HEK293T (cell line): ENCODE results near the gene RPP38.

Experiments
- CTBP1 ChIP-seq: fragments of 450-650 bp; IDR thresholded peaks from 2 replicates; pipeline ENCODE4 v1.6.1; 2016; ENCODE audit warnings: borderline replicate concordance
- FOXA1 ChIP-seq: fragments of 450-650 bp; IDR thresholded peaks from 2 replicates; pipeline ENCODE4 v1.6.1; 2016; ENCODE audit warnings: mild to moderate bottlenecking
- FOXK2 ChIP-seq: fragments of 450-650 bp; IDR thresholded peaks from 2 replicates; pipeline ENCODE4 v1.6.1; 2016; ENCODE audit warnings: mild to moderate bottlenecking
- FOXM1 ChIP-seq: fragments of 450-650 bp; IDR thresholded peaks from 2 replicates; pipeline ENCODE4 v1.6.1; 2017; ENCODE audit warnings: mild to moderate bottlenecking, borderline replicate concordance
- HDGF ChIP-seq: fragments of 450-650 bp; IDR thresholded peaks from 2 replicates; pipeline ENCODE4 v1.6.1; 2017; ENCODE audit warnings: antibody characterized with exemption, borderline replicate concordance
- L3MBTL2 ChIP-seq: fragments of 450-650 bp; conservative IDR thresholded peaks from 2 replicates; pipeline ENCODE4 v1.6.1; 2016; ENCODE audit warnings: mild to moderate bottlenecking
- LEF1 ChIP-seq: fragments of 450-650 bp; IDR thresholded peaks from 2 replicates; pipeline ENCODE4 v1.6.1; 2017; ENCODE audit warnings: mild to moderate bottlenecking, borderline replicate concordance
- NFRKB ChIP-seq: fragments of 450-650 bp; IDR thresholded peaks from 2 replicates; pipeline ENCODE4 v1.6.1; 2016; ENCODE audit warnings: mild to moderate bottlenecking, moderate library complexity
- SP1 ChIP-seq: fragments of 450-650 bp; IDR thresholded peaks from 2 replicates; pipeline ENCODE4 v1.6.1; 2017
- SUZ12 ChIP-seq: fragments of 450-650 bp; IDR thresholded peaks from 2 replicates; pipeline ENCODE4 v1.6.1; 2016; ENCODE audit warnings: mild to moderate bottlenecking
- TARDBP ChIP-seq: fragments of 450-650 bp; IDR thresholded peaks from 2 replicates; pipeline ENCODE4 v1.6.1; 2016
- ZNF384 ChIP-seq: fragments of 450-650 bp; IDR thresholded peaks from 2 replicates; pipeline ENCODE4 v1.6.1; 2016

DNA sequence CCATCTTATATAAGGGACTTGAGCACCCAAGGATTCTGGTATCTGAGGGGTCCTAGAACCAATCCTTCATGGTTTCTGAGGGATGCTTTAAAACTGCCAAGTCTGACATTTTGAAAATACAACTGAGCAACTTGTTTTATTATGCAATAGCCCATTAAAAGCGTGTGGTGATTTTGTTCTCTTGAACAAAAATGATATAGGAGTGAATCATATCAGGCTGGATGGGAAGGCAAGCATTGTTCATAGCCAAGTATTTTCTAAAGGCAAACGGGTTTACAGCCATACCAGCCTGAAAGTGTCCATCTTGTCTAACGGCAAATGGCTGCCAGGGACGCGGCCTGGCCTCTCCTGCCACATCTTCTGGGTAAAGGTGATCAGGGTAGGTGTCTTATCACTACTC lies 23.4 kb downstream of the RPP38 start:
- TF ChIP-seq SP1: no peak
- TF ChIP-seq FOXA1: no peak
- no peak for TF ChIP-seq SUZ12
- TF ChIP-seq NFRKB: no peak
- TF ChIP-seq FOXM1: no peak
- TF ChIP-seq L3MBTL2: no peak
- TF ChIP-seq TARDBP: no peak
- TF ChIP-seq ZNF384: no peak
- TF ChIP-seq CTBP1: no peak
- TF ChIP-seq FOXK2: no peak
- TF ChIP-seq LEF1: no peak
- TF ChIP-seq HDGF: no peak
